LNCAP (cell line): Measurements from ENCODE around the gene RPS3.

Source experiments
- TF ChIP-seq, protein P1 (sequence below): fragments of 450-650 bp; IDR thresholded peaks from 2 replicates; pipeline ENCODE4 v1.5.1; 2017; ENCODE audit warnings: mild to moderate bottlenecking

RPS3 gene

DNA sequence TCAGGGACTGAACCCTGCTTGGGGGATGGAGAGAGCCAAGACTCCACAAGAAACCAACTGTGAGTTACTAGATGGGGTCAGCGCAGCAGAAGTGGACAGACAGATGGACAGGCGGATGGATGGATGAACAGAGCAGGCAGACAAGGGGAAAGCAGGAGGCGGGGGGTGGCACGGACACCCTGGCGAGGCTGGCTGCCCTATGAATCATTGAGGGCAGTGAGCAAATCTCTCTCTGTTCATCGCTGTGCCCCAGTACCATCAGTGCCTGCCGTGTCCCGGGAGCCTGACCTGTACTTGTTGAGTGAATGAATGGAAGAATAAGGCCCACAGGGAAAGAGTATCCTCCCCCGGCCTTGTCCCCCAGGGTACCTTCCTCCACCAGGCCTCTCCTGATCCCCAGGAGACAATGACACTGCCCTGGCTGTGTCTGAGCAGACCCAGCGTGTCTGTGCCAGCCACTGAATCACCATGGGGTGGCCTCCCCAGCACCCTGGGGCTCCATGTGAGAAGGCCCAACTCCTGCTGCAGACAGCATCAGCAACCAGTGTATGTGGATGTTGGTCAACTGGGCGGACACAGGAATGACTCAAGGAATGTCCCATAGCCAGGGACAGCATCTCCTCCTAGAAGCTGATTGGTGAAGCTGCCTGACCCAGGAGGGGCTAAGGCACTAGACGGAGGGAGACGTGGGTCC lies 38.8 kb downstream of the RPS3 start:
- TF ChIP-seq, protein P1, sequence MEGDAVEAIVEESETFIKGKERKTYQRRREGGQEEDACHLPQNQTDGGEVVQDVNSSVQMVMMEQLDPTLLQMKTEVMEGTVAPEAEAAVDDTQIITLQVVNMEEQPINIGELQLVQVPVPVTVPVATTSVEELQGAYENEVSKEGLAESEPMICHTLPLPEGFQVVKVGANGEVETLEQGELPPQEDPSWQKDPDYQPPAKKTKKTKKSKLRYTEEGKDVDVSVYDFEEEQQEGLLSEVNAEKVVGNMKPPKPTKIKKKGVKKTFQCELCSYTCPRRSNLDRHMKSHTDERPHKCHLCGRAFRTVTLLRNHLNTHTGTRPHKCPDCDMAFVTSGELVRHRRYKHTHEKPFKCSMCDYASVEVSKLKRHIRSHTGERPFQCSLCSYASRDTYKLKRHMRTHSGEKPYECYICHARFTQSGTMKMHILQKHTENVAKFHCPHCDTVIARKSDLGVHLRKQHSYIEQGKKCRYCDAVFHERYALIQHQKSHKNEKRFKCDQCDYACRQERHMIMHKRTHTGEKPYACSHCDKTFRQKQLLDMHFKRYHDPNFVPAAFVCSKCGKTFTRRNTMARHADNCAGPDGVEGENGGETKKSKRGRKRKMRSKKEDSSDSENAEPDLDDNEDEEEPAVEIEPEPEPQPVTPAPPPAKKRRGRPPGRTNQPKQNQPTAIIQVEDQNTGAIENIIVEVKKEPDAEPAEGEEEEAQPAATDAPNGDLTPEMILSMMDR, result no peak

DNA sequence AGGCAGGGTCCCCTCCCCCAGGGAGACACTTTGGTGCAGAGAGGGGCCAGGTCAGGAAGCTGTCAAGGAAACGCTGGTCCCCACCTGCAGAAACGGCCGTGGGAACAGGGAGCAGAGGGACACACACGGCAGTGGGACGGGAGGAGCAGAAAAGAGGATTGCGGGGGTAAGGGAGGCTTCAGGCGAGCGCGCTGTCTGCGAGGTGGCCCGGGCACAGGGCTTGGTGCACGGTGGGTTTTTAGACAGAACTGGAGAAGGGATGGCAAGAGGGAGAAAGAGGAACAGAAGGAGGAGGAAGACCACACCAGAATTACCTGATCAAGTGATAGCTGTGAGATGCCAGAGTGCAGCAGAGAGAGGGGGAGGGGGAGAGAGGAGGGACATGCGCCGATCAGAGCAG lies 39.7 kb downstream of the RPS3 start:
- TF ChIP-seq, protein P1, result no peak

DNA sequence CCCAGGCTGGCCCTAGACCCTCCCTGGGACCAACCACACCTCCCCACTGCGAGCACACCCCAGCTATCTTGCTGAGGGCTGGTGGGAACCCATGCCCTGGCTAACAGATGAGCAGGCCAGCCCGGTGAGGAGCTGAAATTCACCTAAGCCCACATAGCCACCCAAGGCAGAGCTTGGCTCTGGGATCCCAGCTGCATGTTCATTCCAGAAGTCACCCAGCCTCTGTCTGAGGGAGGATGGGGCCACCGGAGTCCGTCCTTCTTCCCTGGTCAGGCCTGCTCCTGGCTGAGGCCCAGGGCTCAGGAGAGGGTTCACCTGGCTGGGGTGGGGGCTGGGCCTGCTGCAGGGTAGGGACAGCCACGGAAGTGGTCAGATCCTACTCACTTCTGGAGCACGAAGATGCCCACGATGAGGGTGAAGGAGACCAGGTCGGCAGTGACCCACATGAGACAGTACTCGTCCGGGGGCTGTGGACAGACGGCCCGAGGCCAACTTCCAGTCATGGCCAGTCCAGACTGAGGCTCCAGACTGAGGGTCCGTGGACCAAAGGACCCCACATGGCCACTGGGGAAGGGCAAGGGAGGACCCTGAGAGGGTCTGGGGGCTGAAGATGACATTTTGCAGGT lies 40.3 kb downstream of the RPS3 start:
- TF ChIP-seq, protein P1, result no peak

DNA sequence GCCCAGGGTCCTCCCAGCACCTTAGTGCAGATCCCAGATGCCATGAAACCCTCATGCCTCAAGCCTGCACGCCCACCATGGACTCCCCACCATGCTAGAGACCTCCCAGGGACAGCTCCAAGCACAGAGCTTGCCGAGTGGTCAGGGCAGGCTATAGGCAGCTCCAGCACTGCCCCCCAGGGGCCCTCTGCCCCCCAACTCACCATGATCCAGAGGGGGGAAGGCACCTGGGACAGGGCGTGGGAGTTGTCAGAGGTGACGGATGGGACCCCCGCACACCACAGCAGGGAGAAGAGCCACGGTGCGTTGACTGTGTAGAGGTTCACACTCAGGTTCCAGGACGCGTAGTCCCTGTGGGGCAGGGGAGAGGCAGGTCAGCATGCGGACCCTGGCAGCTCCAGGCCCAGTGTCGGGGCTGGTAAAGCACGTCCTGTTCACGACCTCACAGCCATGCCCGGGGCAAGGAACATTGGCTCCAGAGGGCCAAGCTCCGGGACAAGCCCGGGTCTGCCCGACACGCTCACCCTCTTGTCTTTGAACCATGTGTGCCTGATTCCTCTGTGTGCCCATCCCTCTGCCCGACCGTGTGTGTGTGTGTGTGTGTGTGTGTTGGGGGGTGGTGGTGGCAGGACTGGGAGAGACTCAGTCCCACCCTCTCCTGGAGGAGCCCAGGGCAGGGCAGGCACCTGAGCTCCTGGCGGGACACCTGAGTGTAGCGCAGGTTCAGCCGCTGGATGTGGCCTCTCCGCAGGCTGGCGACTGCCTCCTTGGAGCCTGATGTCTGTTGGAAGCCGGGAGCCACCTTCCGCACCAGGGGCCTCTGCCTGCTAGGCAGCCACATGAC lies 41.9 kb downstream of the RPS3 start:
- TF ChIP-seq, protein P1, result no peak

DNA sequence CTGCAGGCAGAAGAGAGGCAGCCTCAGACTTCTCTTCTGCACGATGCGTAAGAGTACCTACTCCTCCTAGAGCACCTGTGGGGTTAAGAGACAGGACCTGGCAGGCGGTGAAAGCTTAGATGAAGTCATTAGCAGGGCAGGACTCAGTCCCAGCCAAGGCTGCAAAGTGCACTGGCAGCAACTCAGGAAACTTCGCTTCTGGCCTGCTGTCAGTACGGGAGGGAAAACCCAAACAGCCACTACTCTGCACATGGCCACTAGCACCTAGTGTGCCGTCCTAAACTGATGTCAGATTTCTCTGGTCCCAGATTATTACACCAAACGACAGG lies 42.5 kb downstream of the RPS3 start:
- TF ChIP-seq, protein P1, result no peak

DNA sequence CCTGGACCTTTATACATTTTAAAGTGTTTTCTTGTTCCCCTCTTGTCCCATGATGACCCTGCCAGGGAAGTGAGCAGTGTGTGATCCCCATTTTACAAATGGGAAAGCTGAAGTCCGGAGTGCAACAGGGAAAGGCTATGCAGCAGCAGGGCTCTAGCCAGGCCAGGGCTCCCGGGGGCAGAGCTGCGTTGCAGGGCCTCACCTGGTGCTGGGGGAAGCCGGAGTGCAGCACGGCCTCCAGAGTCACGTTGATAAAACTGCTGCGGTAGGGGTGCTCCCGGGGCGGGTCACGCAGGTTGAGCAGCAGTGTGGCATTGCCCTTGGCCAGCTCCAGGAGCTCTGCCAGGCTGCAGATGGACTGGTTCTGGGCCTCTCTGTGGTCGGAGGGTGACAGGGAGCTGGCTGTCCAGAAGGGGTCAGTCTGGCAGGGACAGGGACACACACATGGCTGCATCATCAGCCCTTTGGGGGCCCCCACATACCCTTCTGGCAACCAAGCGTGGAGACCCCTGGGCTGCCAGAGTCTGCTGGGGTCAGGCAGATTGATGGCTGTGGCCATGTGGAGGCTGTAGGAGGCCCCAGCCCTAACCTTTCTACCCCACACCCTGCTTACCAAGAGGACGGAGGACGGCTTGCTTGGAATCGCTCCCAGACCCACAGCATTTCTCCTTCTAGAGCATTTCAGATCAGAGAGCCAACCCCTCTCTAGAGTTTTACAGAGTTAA lies 43.0 kb downstream of the RPS3 start:
- TF ChIP-seq, protein P1, result no peak

DNA sequence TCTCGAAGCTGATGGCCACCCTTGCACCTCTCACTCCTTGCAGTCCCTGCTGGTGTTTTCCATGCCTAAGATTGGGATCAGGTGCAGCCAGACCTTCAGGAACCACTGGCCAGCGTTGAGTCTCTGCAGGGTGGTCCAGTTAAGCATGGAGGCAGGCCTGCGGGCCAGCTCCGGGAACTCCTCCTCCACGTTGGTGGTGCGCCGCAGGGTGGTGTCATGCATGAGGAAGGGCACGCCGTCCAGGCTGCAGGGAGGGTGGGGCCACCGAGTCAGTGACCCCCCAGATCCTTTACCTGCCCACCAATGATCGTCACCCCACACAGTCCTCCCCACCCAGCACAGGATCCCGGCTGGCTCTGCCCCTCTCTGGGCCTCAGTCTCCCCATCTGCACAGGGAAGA lies 43.7 kb downstream of the RPS3 start:
- TF ChIP-seq, protein P1, result no peak
